ENCODE measurements around the gene CCDC38.

Gene CCDC38

GRCh38 chr12:95890958-95891357 lies 51.5 kb downstream of the CCDC38 start:
- FAIRE-seq, result no peak
- no peak for DNase-seq (ENCODE audit: extremely low spot score, insufficient read length, low read depth)

DNA sequence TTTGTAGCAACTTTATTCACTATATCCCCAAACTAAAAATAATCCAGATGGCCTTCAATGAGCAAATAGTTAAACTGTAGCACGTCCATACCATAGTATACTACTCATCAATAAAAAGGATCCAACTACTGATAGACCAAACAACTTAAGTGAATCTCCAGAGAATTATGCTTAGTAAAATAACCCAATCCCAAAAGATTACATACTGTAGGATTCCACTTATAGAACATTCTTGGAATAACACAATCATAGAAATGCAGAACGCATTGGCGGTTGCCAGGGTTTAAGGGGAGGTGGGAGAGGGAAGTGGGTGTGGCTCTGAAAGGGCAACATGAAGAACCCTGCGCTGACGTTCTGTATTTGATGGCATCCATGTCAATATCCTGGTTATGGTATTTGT lies 55.1 kb downstream of the CCDC38 start:
- no peak for FAIRE-seq
- no peak for DNase-seq (ENCODE audit: extremely low spot score, insufficient read length, low read depth)

- DNase-seq (ENCODE audit: extremely low spot score, insufficient read length, low read depth) (no peak), FAIRE-seq (no peak)
Measured at GRCh38 chr12:95884998-95885397, 57.4 kb downstream of the CCDC38 start.

GRCh38 chr12:95882873-95883272 lies 59.5 kb downstream of the CCDC38 start:
- FAIRE-seq, result no peak

GRCh38 chr12:95882080-95882479 lies 60.3 kb downstream of the CCDC38 start:
- no peak for DNase-seq (ENCODE audit: extremely low spot score, insufficient read length, low read depth)
- no peak for FAIRE-seq

More at GRCh38 chr12:95882873-95883272, 59.5 kb downstream of the CCDC38 start:
- no peak for DNase-seq (ENCODE audit: extremely low spot score, insufficient read length, low read depth)

- no peak for DNase-seq (ENCODE audit: extremely low spot score, insufficient read length, low read depth)
- no peak for FAIRE-seq
Measured at GRCh38 chr12:95881331-95881955, 61.0 kb downstream of the CCDC38 start.

- DNase-seq (ENCODE audit: extremely low spot score, insufficient read length, low read depth), result no peak
- FAIRE-seq, result no peak
Measured at GRCh38 chr12:95880895-95881294, 61.5 kb downstream of the CCDC38 start.

DNA sequence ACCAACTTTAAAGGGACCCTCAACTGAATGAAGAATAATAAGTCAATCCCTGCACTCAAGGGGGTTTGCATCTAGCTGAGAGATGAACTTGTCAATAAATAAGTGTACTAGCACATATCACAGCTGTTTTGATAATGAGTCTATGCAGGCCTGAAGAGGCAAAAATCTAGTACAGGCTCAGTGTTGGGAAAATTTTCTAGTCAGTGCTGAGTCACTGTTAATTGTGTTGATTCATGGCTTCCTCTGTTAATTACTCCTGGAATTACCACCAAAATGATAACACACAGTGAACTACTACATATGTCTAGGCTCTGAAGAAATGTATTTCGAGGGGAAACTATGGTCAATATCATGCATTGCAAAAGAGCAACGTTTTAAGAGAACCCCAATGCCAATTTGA lies 64.8 kb downstream of the CCDC38 start:
- no peak for DNase-seq (ENCODE audit: extremely low spot score, insufficient read length, low read depth)
- no peak for FAIRE-seq

GRCh38 chr12:95874452-95874851 lies 68.0 kb downstream of the CCDC38 start:
- DNase-seq (ENCODE audit: extremely low spot score, insufficient read length, low read depth) (no peak), FAIRE-seq (no peak)

GRCh38 chr12:95870897-95871296 lies 71.5 kb downstream of the CCDC38 start:
- DNase-seq (ENCODE audit: extremely low spot score, insufficient read length, low read depth) (no peak), FAIRE-seq (no peak)

GRCh38 chr12:95863337-95863736 lies 79.1 kb downstream of the CCDC38 start:
- no peak for FAIRE-seq

DNA sequence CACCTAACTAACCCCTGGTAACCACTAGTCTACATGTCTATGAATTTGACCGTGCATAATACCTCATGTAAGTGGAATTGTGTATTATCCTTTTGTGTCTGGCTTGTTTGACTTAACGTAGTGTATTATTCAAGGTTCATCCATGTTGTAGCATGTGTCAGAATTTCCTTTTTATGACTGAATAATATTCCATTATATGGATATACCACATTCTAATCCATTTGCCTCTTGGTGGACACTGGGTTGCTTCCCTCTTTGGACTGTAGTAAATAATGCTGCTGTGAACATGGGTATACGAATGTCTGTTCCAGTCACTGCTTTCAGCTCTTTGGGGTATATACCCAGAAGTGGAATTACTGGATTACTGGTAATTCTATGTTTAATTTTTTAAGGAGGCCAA lies 80.4 kb downstream of the CCDC38 start:
- no peak for FAIRE-seq

More at GRCh38 chr12:95863337-95863736, 79.1 kb downstream of the CCDC38 start:
- no peak for DNase-seq (ENCODE audit: extremely low spot score, insufficient read length, low read depth)

DNA sequence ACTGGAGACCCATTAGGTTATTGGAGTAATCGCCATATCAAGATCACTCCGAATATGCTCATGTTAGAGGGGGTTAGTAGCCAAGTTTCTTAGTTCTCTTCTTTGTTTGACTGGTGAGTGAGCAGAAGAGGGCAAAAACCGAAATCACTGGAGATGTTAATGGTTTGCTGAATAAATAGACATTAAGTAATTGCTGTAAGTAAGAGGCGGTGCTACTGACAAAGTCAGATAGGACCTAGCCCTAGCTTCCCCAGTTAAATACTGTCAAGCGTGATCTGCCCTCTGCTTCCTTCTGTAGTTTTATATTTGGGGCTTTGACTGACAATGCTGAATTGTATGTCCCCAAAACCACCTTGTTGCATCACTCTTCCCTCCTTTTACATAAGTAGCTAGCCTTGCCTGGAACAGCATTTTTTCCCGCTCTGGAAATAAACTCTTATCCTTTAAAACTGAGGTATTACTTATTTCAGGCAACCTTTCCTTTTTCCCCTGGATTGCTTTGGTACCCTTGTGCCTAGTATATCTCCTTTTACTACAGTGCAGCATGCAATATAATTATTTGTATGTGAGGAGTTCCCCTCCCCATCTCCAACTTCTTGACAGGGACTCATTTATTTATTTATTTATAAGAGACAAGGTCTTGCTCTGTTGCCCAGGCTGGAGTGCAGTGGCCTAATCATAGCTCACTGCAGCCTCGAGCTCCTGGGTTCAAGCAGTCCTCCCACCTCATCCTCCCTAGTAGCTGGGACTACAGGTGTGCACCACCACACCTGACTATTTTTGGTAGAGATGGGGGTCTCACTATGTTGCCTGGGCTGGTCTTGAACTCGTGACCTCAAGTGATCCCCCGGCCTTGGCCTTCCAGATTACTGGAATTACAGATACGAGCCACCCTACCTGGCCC lies 82.2 kb downstream of the CCDC38 start:
- no peak for DNase-seq (ENCODE audit: extremely low spot score, insufficient read length, low read depth)
- FAIRE-seq, result peak; percentile 39

More for the DNA sequence above, 80.4 kb downstream of the CCDC38 start:
- DNase-seq (ENCODE audit: extremely low spot score, insufficient read length, low read depth), result no peak

GRCh38 chr12:95859344-95859816 lies 83.0 kb downstream of the CCDC38 start:
- DNase-seq (ENCODE audit: extremely low spot score, insufficient read length, low read depth), result no peak
- FAIRE-seq, result no peak

DNA sequence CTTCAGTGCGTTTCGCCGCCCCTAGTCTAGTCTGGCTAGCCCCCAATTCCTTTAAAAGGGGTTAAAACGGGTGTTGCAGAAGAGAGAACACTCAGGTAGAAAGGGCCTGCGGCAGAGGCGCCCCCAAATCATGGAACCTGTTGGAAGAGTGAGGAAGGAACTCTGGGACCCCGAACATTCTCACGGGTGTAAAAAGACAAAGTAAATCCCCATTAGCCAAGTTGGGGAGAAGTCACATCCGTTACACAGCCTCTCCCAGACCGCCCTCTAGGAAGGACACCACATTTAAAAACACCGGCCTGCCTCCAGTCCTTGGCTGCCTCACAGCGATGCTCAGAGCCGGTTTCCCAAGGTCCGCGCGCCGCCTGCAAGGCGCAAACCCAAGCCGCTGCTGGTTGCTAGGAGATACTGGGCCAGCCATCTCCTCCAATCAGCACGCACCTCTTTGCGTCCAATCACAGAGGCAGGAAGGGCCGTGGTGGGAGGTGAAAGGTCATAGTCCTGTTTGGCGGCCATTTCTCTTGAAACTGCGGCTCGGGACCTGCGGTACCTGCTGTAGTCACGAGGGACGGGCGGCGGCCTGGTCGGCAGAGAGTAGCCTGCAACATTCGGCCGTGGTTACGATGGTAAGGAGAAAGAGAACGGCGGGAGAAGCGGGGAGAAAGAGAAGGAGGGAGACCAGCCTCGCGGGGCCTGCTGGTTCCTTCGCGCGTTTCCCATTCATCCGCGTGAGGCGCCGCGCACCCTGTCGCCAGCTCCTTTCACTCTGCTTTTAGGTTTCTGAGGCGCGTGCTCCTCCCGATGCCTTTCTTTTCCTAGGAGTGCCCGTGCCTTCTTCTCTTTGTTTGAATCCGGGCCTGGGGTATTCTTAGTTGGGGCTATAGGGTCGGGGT lies 83.7 kb downstream of the CCDC38 start, which contains the start of gene SNRPF:
SNRPF (plus strand) TSS at position 502 of the 893 bp plus-strand sequence; CDS start at position 624, 122 bp downstream.
- DNase-seq (ENCODE audit: extremely low spot score, insufficient read length, low read depth), result peak; percentile 97
- FAIRE-seq, result peak; percentile 99

DNA sequence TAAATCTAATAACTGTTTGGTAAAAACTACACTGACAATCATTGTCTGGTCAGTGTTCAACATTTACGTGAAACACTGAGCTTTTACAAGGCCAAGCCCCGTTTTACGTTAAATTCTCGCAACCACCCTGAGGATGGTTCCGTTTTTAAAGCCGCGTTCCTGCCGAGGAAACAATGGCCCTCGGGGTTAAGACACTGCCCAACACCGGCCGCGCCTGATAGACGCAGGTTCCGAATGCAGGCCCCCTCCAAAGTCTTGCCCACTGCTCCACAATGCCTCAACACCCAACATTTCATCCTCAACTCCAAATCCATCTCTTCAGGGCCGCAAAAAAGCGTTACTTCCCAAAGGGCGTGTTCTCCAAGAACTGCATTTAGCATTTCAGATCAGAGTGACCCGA lies 84.6 kb downstream of the CCDC38 start:
- DNase-seq (ENCODE audit: extremely low spot score, insufficient read length, low read depth) (no peak), FAIRE-seq (no peak)

DNA sequence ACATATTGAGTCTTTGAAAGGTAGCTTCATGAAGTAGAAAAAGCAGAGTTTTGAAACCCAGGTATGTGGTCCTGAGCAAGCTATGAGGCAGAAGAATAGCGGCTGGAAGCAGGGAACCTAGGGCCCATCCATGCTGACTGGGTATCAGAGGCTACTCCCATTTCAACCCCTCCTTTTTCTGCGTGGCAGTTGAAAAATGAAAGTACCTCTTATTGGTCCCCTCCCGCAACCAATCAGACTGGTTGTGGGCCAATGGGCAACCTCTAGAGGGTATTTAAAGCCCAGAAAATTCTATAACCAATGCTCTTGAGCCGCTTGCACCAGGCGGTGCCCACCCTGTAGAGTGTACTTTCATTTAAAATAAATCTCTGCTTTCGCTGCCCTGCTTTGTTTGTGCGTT lies 85.3 kb downstream of the CCDC38 start:
- FAIRE-seq (no peak), DNase-seq (ENCODE audit: extremely low spot score, insufficient read length, low read depth) (no peak)

GRCh38 chr12:95852133-95852532 lies 90.3 kb downstream of the CCDC38 start:
- no peak for FAIRE-seq
- no peak for DNase-seq (ENCODE audit: extremely low spot score, insufficient read length, low read depth)

- DNase-seq (ENCODE audit: extremely low spot score, insufficient read length, low read depth), result no peak
Measured at GRCh38 chr12:95851606-95852005, 90.8 kb downstream of the CCDC38 start.

More at GRCh38 chr12:95851606-95852005, 90.8 kb downstream of the CCDC38 start:
- FAIRE-seq, result no peak

All from GM18507 (cell line).